Measurements from ENCODE around the gene MAJIN. TPM values are rescaled to one million over a fixed set of nuclear protein-coding genes. Genes with fewer than 3 reads are reported as not detected.

Gene MAJIN
- total and polyA plus RNA-seq, 5 experiments from 2014 or later: 0.48 to 2.4 (median 1.4) TPM; not detected in 1

DNA sequence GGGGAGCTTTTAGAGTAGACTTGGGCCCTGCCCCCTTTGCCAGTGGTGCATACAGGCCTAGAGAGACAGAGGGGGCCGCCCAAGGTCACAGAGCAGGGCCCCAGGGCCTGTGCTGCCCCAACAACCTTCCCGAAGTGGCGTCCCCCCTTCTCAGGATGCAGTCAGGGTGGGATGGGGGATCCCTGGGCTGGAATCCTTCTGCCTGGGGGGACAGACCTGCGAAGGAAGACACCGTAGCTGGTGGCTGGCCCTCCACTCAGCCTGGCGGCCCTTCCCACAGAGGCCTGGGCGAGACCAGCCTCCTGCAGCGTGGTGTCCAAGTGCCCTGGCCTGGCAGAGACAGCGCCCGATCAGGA, 79.1 kb downstream of the MAJIN start:
- Mint-ChIP-seq H3K4me1 (peaks cover 10 to 19% (median 14%) of the 10 kb centered on the region in 4 donors), H3K27ac (peak overlapping the region in 1 of 10 donors; percentile 3), H3K4me3 (no peak overlapping the region), H3K36me3 (peaks cover 0 to 15% (median 0%) of the 10 kb centered on the region in 3 donors), H3K27me3 (no peaks in the 10 kb centered on the region), H3K9me3 (no peaks in the 10 kb centered on the region)
- no peak for DNase-seq
- POLR2A ChIA-PET: interaction anchor here (1.0 to 45.7 kb wide), 3 partner anchors 10 to 36 kb away, joined by 3 to 2449 read pairs (median 64); partner anchors contain the start of genes CDC42BPG and EHD1
- ATAC-seq: no peak

GRCh38 chr11:64892411-64892831, 79.5 kb downstream of the MAJIN start:
- no peak overlapping the region for H3K4me3 Mint-ChIP-seq
- no peaks in the 10 kb centered on the region for H3K27me3 Mint-ChIP-seq
- H3K27ac Mint-ChIP-seq: peak overlapping the region in 1 of 10 donors; percentile 36
- ATAC-seq (no peak), DNase-seq (no peak)
- no peaks in the 10 kb centered on the region for H3K9me3 Mint-ChIP-seq
- POLR2A ChIA-PET: interaction anchor here (1.0 to 45.7 kb wide), 3 partner anchors 9 to 36 kb away, joined by 3 to 2449 read pairs (median 64); partner anchors contain the start of genes CDC42BPG and EHD1
- H3K36me3 Mint-ChIP-seq: peaks cover 0 to 11% (median 0%) of the 10 kb centered on the region in 3 donors
- H3K4me1 Mint-ChIP-seq: peaks cover 13 to 21% (median 16%) of the 10 kb centered on the region in 4 donors

GRCh38 chr11:64891880-64892279, 80.0 kb downstream of the MAJIN start:
- Mint-ChIP-seq H3K4me1 (peaks cover 15 to 24% (median 19%) of the 10 kb centered on the region in 4 donors), H3K27me3 (no peaks in the 10 kb centered on the region), H3K9me3 (no peaks in the 10 kb centered on the region), H3K36me3 (peaks cover 0 to 7% (median 0%) of the 10 kb centered on the region in 3 donors), H3K4me3 (no peak overlapping the region), H3K27ac (peak overlapping the region in 2 of 10 donors; percentile 38 to 80)
- POLR2A ChIA-PET: interaction anchor here (6.5 to 45.7 kb wide), 2 partner anchors 15 to 36 kb away, joined by 64 to 2449 read pairs; partner anchors contain the start of genes CDC42BPG and EHD1
- ATAC-seq: no peak
- DNase-seq: no peak

GRCh38 chr11:64891215-64891848, 80.6 kb downstream of the MAJIN start:
- Mint-ChIP-seq H3K4me1 (peaks cover 15 to 24% (median 19%) of the 10 kb centered on the region in 4 donors), H3K4me3 (no peak overlapping the region), H3K27ac (no peak overlapping the region), H3K36me3 (peaks cover 0 to 4% (median 0%) of the 10 kb centered on the region in 3 donors), H3K27me3 (no peaks in the 10 kb centered on the region), H3K9me3 (no peaks in the 10 kb centered on the region)
- ATAC-seq (no peak), DNase-seq (no peak)
- POLR2A ChIA-PET: interaction anchor here (6.5 to 45.7 kb wide), 2 partner anchors 14 to 35 kb away, joined by 64 to 2449 read pairs; partner anchors contain the start of genes CDC42BPG and EHD1

DNA sequence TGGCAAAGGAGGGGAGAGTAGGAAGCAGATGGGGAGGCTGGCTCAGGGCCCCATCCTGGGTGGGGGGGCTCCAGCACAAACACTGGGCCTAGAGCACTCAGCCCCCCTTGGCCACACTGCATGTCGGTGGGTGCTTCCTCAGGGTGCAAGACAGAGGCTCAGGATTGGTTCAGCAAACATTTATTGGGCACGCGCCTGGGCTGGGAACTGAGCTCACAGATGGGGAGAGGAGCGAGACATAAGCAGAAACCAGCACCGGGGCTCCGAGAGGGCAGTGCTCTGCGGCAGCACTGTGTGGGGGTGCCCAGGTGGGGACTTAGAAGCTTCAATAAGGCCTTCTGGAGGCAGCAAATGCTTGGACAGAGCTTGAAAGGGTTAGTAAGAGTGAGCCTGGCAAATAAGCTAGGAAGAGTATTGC, 81.4 kb downstream of the MAJIN start:
- Mint-ChIP-seq H3K27ac (peak overlapping the region in 1 of 10 donors; percentile 25), H3K4me1 (peaks cover 17 to 30% (median 25%) of the 10 kb centered on the region in 4 donors), H3K36me3 (no peaks in the 10 kb centered on the region), H3K9me3 (no peaks in the 10 kb centered on the region), H3K27me3 (no peaks in the 10 kb centered on the region), H3K4me3 (no peak overlapping the region)
- DNase-seq (no peak), ATAC-seq (no peak)
- POLR2A ChIA-PET: interaction anchor here (0.7 to 45.7 kb wide), 3 partner anchors 13 to 86 kb away, joined by 3 to 2449 read pairs (median 64); partner anchors contain the start of genes CDC42BPG and EHD1

GRCh38 chr11:64888729-64889511, 83.0 kb downstream of the MAJIN start:
- Mint-ChIP-seq H3K4me3 (peak overlapping the region in 1 of 10 donors; percentile 10), H3K9me3 (no peaks in the 10 kb centered on the region), H3K27ac (peak overlapping the region in 1 of 10 donors; percentile 37), H3K4me1 (peaks cover 24 to 33% (median 30%) of the 10 kb centered on the region in 4 donors), H3K36me3 (no peaks in the 10 kb centered on the region), H3K27me3 (no peaks in the 10 kb centered on the region)
- POLR2A ChIA-PET: interaction anchor here (0.5 to 45.7 kb wide), 6 partner anchors 9 to 1574 kb away, joined by 3 to 2449 read pairs (median 8); partner anchors contain the start of genes CDC42BPG and EHD1
- no peak for DNase-seq
- ATAC-seq: no peak

DNA sequence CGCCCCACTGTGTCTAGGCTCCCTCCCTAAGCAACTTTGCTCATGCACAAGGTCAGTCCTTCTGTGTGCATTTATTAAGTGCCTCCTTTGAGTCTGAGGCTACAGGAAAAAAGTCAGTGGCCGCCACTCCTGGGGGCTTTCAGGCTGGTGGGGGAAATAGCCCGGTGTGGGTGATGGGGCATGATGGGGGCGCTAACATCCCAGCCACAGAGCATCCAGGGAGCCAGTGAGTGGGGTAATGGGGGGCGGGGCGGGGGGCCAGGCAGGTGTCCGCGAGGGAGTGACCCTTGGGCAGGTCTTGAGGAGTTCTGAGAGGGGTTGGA, 83.5 kb downstream of the MAJIN start:
- Mint-ChIP-seq H3K4me3 (peak overlapping the region in 9 of 10 donors; percentile 52 to 84 (median 81)), H3K27ac (peak overlapping the region in 8 of 10 donors; percentile 82 to 93 (median 88)), H3K27me3 (no peaks in the 10 kb centered on the region), H3K9me3 (no peaks in the 10 kb centered on the region), H3K4me1 (peaks cover 24 to 34% (median 31%) of the 10 kb centered on the region in 4 donors), H3K36me3 (no peaks in the 10 kb centered on the region)
- POLR2A ChIA-PET: interaction anchor here (0.5 to 45.7 kb wide), 7 partner anchors 11 to 1575 kb away, joined by 3 to 2449 read pairs (median 3); partner anchors contain the start of genes CDC42BPG and EHD1
- ATAC-seq: no peak
- no peak for DNase-seq

Small RNAs within 50 kb of the gene (microRNA-seq; reads per million reads assigned to microRNA genes)
- 1.0 reads per million for gene MIR6749 (ENCODE audit: borderline microRNAs expressed)
- gene MIR6750 (ENCODE audit: borderline microRNAs expressed): not detected
- not detected for gene MIR6879 (ENCODE audit: borderline microRNAs expressed)

Other genes with a start within 250 kb of the MAJIN start
- under 1 TPM in 1 of 2 experiments, not detected in 1; 0.21 TPM for gene NRXN2, start 248.9 kb downstream of the MAJIN start, total RNA-seq
- not detected for gene NRXN2, start 248.9 kb downstream of the MAJIN start, polyA plus RNA-seq
- gene RASGRP2, start 228.0 kb downstream of the MAJIN start, total RNA-seq: 100 to 1,000 TPM; 679 to 682 TPM
- 100 to 1,000 TPM; 168 to 253 (median 185) TPM for gene RASGRP2, start 228.0 kb downstream of the MAJIN start, polyA plus RNA-seq
- gene PYGM, start 212.1 kb downstream of the MAJIN start, total RNA-seq: 10 to 100 TPM; 13.0 to 18.4 TPM
- under 1 TPM; 0.09 to 0.50 (median 0.49) TPM for gene PYGM, start 212.1 kb downstream of the MAJIN start, polyA plus RNA-seq
- gene SF1, start 193.6 kb downstream of the MAJIN start, total RNA-seq: 1,000 to 10,000 TPM; 1,030 to 1,057 TPM
- gene SF1, start 193.6 kb downstream of the MAJIN start, polyA plus RNA-seq: 100 to 1,000 TPM in 1 of 3 donors, 10 to 100 TPM in 2; 87.0 to 138 (median 96.6) TPM
- 100 to 1,000 TPM; 128 to 135 TPM for gene MAP4K2, start 168.9 kb downstream of the MAJIN start, total RNA-seq
- 10 to 100 TPM; 26.6 to 55.5 (median 30.3) TPM for gene MAP4K2, start 168.9 kb downstream of the MAJIN start, polyA plus RNA-seq
- 10 to 100 TPM; 50.7 to 54.1 TPM for gene MEN1, start 161.6 kb downstream of the MAJIN start, total RNA-seq
- 10 to 100 TPM; 22.1 to 57.4 (median 36.1) TPM for gene MEN1, start 161.6 kb downstream of the MAJIN start, polyA plus RNA-seq
- gene CDC42BPG, start 127.5 kb downstream of the MAJIN start, total RNA-seq: 10 to 100 TPM in 1 of 2 experiments, 1 to 10 TPM in 1; 9.0 to 10.3 TPM
- under 1 TPM; 0.09 to 0.38 (median 0.13) TPM for gene CDC42BPG, start 127.5 kb downstream of the MAJIN start, polyA plus RNA-seq
- gene EHD1, start 93.5 kb downstream of the MAJIN start, total RNA-seq: 100 to 1,000 TPM; 217 to 226 TPM
- 100 to 1,000 TPM; 137 to 164 (median 154) TPM for gene EHD1, start 93.5 kb downstream of the MAJIN start, polyA plus RNA-seq
- gene ATG2A, start 54.9 kb downstream of the MAJIN start, total RNA-seq: 10 to 100 TPM; 39.5 to 41.4 TPM
- 1 to 10 TPM; 3.4 to 4.2 (median 3.6) TPM for gene ATG2A, start 54.9 kb downstream of the MAJIN start, polyA plus RNA-seq
- 10 to 100 TPM; 13.4 to 16.0 TPM for gene PPP2R5B, start 47.4 kb downstream of the MAJIN start, total RNA-seq
- gene PPP2R5B, start 47.4 kb downstream of the MAJIN start, polyA plus RNA-seq: 1 to 10 TPM; 4.7 to 6.6 (median 5.3) TPM
- under 1 TPM; 0.55 to 0.69 TPM for gene GPHA2, start 36.2 kb downstream of the MAJIN start, total RNA-seq
- not detected for gene GPHA2, start 36.2 kb downstream of the MAJIN start, polyA plus RNA-seq
- not detected for gene BATF2, start 24.9 kb upstream of the MAJIN start, total RNA-seq
- gene BATF2, start 24.9 kb upstream of the MAJIN start, polyA plus RNA-seq: not detected
- gene ARL2, start 42.1 kb upstream of the MAJIN start, total RNA-seq: 10 to 100 TPM; 37.0 to 38.4 TPM
- 100 to 1,000 TPM; 108 to 135 (median 122) TPM for gene ARL2, start 42.1 kb upstream of the MAJIN start, polyA plus RNA-seq
- 10 to 100 TPM; 27.3 to 29.6 TPM for gene SNX15, start 55.3 kb upstream of the MAJIN start, total RNA-seq
- gene SNX15, start 55.3 kb upstream of the MAJIN start, polyA plus RNA-seq: 10 to 100 TPM; 10.5 to 11.9 (median 11.9) TPM
- gene SAC3D1, start 69.1 kb upstream of the MAJIN start, total RNA-seq: 1 to 10 TPM; 6.7 to 9.4 TPM
- 10 to 100 TPM in 2 of 3 donors, 1 to 10 TPM in 1; 6.7 to 13.9 (median 10.7) TPM for gene SAC3D1, start 69.1 kb upstream of the MAJIN start, polyA plus RNA-seq
- 10 to 100 TPM; 30.1 to 33.9 TPM for gene NAALADL1, start 86.4 kb upstream of the MAJIN start, total RNA-seq
- gene NAALADL1, start 86.4 kb upstream of the MAJIN start, polyA plus RNA-seq: 10 to 100 TPM; 14.0 to 22.2 (median 14.3) TPM
- gene CDCA5, start 111.9 kb upstream of the MAJIN start, total RNA-seq: 1 to 10 TPM in 1 of 2 experiments, under 1 TPM in 1; 0.60 to 1.0 TPM
- gene CDCA5, start 111.9 kb upstream of the MAJIN start, polyA plus RNA-seq: under 1 TPM; 0.22 to 0.90 (median 0.35) TPM
- gene ZFPL1, start 112.1 kb upstream of the MAJIN start, total RNA-seq: 10 to 100 TPM; 49.4 to 50.5 TPM
- 10 to 100 TPM; 21.5 to 33.1 (median 24.9) TPM for gene ZFPL1, start 112.1 kb upstream of the MAJIN start, polyA plus RNA-seq
- gene VPS51, start 124.1 kb upstream of the MAJIN start, total RNA-seq: 100 to 1,000 TPM; 258 to 274 TPM
- 100 to 1,000 TPM in 2 of 3 donors, 10 to 100 TPM in 1; 70.2 to 111 (median 106) TPM for gene VPS51, start 124.1 kb upstream of the MAJIN start, polyA plus RNA-seq
- gene TM7SF2, start 139.8 kb upstream of the MAJIN start, total RNA-seq: 10 to 100 TPM; 29.0 to 29.2 TPM
- gene TM7SF2, start 139.8 kb upstream of the MAJIN start, polyA plus RNA-seq: 10 to 100 TPM; 17.4 to 22.6 (median 21.2) TPM
- gene ZNHIT2, start 145.6 kb upstream of the MAJIN start, total RNA-seq: 10 to 100 TPM; 16.6 to 17.9 TPM
- gene ZNHIT2, start 145.6 kb upstream of the MAJIN start, polyA plus RNA-seq: 10 to 100 TPM; 24.3 to 33.1 (median 29.8) TPM
- 1,000 to 10,000 TPM; 1,487 to 1,501 TPM for gene FAU, start 150.0 kb upstream of the MAJIN start, total RNA-seq
- gene FAU, start 150.0 kb upstream of the MAJIN start, polyA plus RNA-seq: 1,000 to 10,000 TPM; 1,097 to 1,366 (median 1,350) TPM
- gene MRPL49, start 150.2 kb upstream of the MAJIN start, total RNA-seq: 10 to 100 TPM; 76.0 to 76.2 TPM
- gene MRPL49, start 150.2 kb upstream of the MAJIN start, polyA plus RNA-seq: 10 to 100 TPM; 78.9 to 96.9 (median 90.1) TPM
- 10 to 100 TPM; 61.9 to 65.2 TPM for gene SYVN1, start 162.4 kb upstream of the MAJIN start, total RNA-seq
- gene SYVN1, start 162.4 kb upstream of the MAJIN start, polyA plus RNA-seq: 10 to 100 TPM in 1 of 3 donors, 1 to 10 TPM in 2; 7.9 to 10.6 (median 8.2) TPM
- not detected for gene SPDYC, start 198.1 kb upstream of the MAJIN start, total RNA-seq
- gene SPDYC, start 198.1 kb upstream of the MAJIN start, polyA plus RNA-seq: not detected
- 100 to 1,000 TPM in 1 of 2 experiments, 10 to 100 TPM in 1; 99.5 to 106 TPM for gene CAPN1, start 209.8 kb upstream of the MAJIN start, total RNA-seq
- 10 to 100 TPM; 75.6 to 79.2 (median 78.9) TPM for gene CAPN1, start 209.8 kb upstream of the MAJIN start, polyA plus RNA-seq